Neutrophil (primary cell): ENCODE results near the gene SLC30A3.
"Not testable (repeated sequence)": the region's sequence is repeated elsewhere in the genome, so short reads cannot be mapped to it uniquely, and the experiment has no call there.

Experiments
- H3K27ac ChIP-seq: fragments of 200-600 bp; sonication (generic); 2 replicates; pipeline ENCODE4 v1.5.1; 2016; ENCODE audit warnings: mild to moderate bottlenecking, moderate library complexity
- H3K27me3 ChIP-seq: fragments of 200-600 bp; sonication (generic); 2 replicates; pipeline ENCODE4 v1.6.0; 2016; ENCODE audit warnings: mild to moderate bottlenecking
- H3K36me3 ChIP-seq: fragments of 200-600 bp; sonication (generic); 2 replicates; pipeline ENCODE4 v1.5.1; 2017
- H3K4me1 ChIP-seq, 2 experiments: fragments of 200-600 bp in 1 of 2; sonication (generic) in 1 of 2; 1 replicate in 1 of 2; 2 replicates in 1 of 2; pipeline versions ENCODE4 v1.5.1 to v1.6.1; 2013 to 2016; ENCODE audit warnings: low read depth in 1 of 2, low read length in 1 of 2, mild to moderate bottlenecking in 1 of 2, moderate library complexity in 1 of 2; ENCODE audit not compliant: control insufficient read depth in 1 of 2, insufficient read depth in 1 of 2
- H3K4me3 ChIP-seq, 2 experiments: fragments of 200-600 bp in 1 of 2; sonication (generic) in 1 of 2; 1 replicate in 1 of 2; 2 replicates in 1 of 2; pipeline ENCODE4 v1.5.1; 2013 to 2016; ENCODE audit warnings: low read depth in 1 of 2, low read length in 1 of 2, mild to moderate bottlenecking in 1 of 2, moderate library complexity in 1 of 2
- H3K9me3 ChIP-seq: fragments of 200-600 bp; sonication (generic); 2 replicates; pipeline ENCODE4 v1.5.1; 2016
- TF ChIP-seq, protein P1 (sequence below): fragments of 200-600 bp; sonication (generic); IDR thresholded peaks from 2 replicates; pipeline ENCODE4 v1.5.1; 2016; ENCODE audit warnings: antibody characterized with exemption

Gene SLC30A3

DNA sequence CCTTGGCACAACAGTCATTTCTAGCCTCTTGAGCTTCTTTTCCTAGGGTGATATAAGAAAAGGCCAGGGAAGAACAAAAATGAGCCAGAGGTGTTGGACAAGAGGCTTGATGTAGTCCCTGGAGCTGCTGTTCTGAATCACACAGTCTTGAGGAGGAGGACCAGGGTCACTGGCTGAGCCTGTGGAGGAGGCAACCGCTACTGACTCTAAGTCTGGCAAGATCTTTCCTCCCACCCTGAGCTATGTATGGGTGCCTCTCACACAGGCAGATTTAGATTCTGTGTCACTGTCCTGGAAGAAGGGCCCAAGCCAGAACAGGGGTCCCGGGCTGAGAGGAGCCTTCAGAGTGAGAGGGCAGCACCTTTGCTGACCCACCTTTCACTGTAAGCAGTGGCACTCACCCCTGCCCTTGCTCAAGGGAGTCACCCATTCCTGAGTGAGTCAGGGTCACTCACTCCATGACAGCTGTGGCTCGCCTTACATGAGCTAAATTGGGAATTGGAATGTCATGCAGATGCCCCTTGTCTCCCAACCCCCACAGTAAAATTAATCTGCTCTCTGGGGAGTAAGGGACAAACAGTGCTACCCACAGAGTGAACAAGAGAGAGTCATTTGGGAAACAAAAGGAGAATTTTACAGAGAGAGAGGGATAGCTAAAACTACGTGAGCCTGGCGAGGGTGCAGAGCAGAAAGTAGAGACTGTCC is 19.2 kb upstream of the SLC30A3 start, which contains the start of gene TRIM54:
TSS of gene TRIM54 (plus strand) at position 575 of the 705 bp plus-strand sequence. CDS start 303 bp downstream, outside the sequence.
- Histone ChIP-seq H3K9me3 (no peaks in the 10 kb centered on the region), H3K27me3 (peaks cover 27% of the 10 kb centered on the region), H3K4me1 (no peaks in the 10 kb centered on the region), H3K4me3 (no peak within 1 kb of the TSS), H3K27ac (no peak within 1 kb of the TSS), H3K36me3 (no peaks in the 10 kb centered on the region)
- TF ChIP-seq, protein P1, sequence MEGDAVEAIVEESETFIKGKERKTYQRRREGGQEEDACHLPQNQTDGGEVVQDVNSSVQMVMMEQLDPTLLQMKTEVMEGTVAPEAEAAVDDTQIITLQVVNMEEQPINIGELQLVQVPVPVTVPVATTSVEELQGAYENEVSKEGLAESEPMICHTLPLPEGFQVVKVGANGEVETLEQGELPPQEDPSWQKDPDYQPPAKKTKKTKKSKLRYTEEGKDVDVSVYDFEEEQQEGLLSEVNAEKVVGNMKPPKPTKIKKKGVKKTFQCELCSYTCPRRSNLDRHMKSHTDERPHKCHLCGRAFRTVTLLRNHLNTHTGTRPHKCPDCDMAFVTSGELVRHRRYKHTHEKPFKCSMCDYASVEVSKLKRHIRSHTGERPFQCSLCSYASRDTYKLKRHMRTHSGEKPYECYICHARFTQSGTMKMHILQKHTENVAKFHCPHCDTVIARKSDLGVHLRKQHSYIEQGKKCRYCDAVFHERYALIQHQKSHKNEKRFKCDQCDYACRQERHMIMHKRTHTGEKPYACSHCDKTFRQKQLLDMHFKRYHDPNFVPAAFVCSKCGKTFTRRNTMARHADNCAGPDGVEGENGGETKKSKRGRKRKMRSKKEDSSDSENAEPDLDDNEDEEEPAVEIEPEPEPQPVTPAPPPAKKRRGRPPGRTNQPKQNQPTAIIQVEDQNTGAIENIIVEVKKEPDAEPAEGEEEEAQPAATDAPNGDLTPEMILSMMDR: no peak

DNA sequence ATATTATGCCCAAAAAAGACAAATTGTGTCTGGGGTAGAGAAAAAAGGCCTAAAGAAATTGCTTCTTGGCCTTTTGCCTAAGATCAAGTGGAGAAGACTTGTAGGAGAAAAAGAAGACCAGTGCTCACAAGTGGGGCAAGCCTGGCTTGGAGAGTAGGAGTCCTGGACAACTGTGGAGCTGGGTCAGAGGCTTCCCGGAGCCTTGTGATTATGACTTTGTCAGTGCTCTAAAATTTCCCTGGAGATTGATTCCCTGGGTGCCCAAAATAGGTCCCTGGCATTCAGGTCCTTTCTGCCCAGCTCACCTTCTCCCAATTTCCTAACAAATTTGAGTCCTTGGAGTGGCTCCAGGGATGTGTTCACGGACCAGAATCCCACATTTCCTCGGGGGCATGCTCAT is 18.6 kb upstream of the SLC30A3 start:
- Histone ChIP-seq H3K27ac (no peak overlapping the region), H3K4me3 (no peak overlapping the region), H3K36me3 (no peaks in the 10 kb centered on the region), H3K4me1 (no peaks in the 10 kb centered on the region), H3K27me3 (peaks cover 29% of the 10 kb centered on the region), H3K9me3 (no peaks in the 10 kb centered on the region)
- TF ChIP-seq, protein P1: no peak

DNA sequence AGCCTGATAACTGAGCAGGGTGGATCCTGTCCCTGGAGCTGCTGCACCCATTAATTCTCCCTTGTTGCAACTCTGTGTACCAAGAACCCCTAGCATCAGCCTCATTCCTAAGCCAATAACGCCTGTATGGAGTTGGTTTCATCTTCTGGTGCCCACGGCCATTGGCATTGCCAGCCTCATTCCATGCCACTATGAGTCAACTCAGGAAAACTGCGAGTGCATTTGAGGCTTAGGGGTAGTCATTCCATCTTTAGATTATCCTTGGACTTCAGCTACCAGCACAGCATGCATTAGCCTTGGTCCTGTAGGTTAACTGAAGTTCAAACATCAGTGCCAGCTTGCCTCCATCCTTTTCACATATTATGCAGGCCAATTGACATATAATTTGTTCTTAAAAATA is 18.0 kb upstream of the SLC30A3 start:
- H3K27ac ChIP-seq: no peak overlapping the region
- TF ChIP-seq, protein P1: no peak
- H3K4me3 ChIP-seq: no peak overlapping the region
- H3K27me3 ChIP-seq: peaks cover 29% of the 10 kb centered on the region
- no peaks in the 10 kb centered on the region for H3K36me3 ChIP-seq
- no peaks in the 10 kb centered on the region for H3K9me3 ChIP-seq
- no peaks in the 10 kb centered on the region for H3K4me1 ChIP-seq

DNA sequence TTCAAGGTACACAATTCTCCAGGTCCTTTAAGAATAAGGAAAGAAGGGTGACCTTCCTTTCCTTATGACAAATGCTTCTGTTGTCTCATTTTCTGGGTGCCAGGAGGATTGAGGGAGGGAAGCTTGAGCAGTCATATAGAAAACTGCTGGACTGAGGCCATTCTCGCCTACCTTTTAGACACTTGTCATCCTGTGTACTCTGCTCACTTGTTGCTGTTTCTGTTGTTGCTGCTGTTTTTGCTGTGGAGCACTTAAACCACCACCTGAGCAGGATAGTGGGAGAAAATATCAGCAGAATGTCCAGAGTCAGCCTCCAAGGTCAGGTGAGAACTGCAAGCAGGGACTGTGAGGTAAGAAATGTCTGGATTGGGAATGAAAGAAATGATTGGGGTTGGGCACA is 15.2 kb upstream of the SLC30A3 start:
- peaks cover 29% of the 10 kb centered on the region for H3K27me3 ChIP-seq
- H3K36me3 ChIP-seq: no peaks in the 10 kb centered on the region
- H3K4me3 ChIP-seq: no peak overlapping the region
- TF ChIP-seq, protein P1: no peak
- no peak overlapping the region for H3K27ac ChIP-seq
- no peaks in the 10 kb centered on the region for H3K4me1 ChIP-seq
- no peaks in the 10 kb centered on the region for H3K9me3 ChIP-seq

DNA sequence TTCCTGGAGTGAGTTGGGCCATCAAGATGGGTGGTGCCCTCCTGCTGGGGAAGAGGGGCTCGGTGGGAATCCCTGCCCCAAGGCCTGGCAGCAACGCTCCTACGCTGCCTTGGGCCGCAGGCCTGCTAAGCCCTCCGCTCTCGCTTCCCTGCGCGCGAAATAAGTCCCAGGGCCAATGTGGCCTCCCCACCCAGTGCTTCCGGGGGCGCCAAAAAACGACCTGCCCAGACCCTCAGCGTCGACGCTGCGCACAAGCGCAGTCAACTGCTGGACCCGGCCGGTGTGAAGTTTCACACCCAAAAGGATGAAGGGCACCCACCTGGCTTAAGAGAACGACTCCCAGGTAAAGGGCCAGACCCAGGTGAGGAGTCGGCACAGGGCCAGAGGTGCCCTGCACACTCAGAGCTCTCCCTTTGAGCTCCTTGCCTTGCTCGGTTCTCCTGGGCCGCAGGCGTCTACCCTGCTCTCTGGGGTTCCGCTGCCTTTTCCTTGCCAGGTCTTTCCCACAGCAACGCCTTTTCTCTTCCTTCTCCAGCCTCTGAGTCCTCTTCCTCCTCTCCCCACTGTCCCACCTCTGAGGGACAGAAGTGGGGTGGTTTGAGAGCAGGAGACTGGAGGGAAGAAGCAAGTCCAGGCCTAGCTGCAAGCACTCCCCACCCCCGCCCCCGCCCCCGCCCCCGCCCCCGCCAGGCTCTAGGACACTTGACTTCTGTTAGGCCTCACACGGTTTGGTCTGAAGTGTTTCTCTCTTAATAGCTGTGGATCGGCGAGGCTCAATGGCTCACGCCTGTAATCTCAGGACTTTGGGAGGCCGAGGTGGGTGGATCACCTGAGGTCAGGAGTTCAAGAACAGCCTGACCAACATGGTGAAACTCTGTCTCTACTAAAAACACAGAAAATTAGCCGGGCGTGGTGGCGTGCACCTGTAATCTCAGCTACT is 12.6 kb upstream of the SLC30A3 start, which contains the start of gene DNAJC5G:
TSS of gene DNAJC5G (plus strand) at position 223 of the 940 bp plus-strand sequence. CDS start 1,296 bp downstream, outside the sequence.
- Histone ChIP-seq H3K4me3 (no peak within 1 kb of the TSS), H3K27ac (no peak within 1 kb of the TSS), H3K9me3 (no peaks in the 10 kb centered on the region), H3K36me3 (no peaks in the 10 kb centered on the region), H3K27me3 (peaks cover 30% of the 10 kb centered on the region), H3K4me1 (no peaks in the 10 kb centered on the region)
- TF ChIP-seq, protein P1: no peak

DNA sequence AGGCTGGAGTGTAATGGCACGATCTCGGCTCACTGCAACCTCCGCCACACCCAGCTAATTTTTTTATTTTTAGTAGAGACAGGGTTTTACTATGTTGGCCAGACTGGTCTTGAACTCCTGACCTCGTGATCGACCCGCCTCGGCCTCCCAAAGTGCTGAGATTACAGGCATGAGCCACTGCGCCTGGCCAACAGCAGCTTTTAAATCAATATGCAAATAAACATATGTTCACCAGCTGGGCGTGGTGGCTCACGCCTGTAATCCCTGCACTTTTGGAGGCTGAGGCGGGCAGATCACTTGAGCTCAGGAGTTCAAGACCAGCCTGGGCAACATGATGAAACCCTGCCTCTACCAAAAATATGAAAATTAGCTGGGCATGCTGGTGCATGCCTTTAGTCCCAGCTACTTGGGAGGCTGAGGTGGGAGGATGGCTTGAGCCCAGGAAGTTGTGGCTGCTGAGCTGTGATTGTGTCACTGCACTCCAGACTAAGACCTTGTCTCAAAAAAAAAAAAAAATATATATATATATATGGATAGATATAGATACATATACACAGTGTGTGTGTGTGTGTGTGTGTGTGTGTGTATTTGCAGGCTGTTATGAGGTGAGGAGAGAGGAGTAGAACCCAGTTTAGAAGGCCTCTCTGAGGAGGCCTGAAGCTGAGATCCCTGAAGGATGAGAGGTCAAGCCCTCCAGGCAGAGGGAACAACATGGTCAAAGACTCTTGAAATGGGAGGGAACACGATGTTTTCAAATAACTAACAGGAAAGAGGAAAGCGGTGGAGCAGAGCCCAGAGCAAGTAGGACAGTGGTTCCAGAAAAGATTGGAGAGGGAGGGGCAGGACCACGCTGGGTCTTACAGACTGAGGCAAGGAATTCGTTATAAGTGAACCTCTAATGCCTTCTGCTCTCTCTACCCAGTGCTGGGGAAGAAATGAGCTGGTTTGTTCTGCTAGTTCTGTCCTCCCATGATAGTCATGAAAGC is 10.0 kb upstream of the SLC30A3 start:
- not testable (repeated sequence) for H3K27ac ChIP-seq, H3K9me3 ChIP-seq
- H3K27me3 ChIP-seq: peaks cover 52% of the 10 kb centered on the region

More for the DNA sequence above, 10.0 kb upstream of the SLC30A3 start:
- not testable (repeated sequence) for H3K36me3 ChIP-seq, H3K4me3 ChIP-seq, H3K4me1 ChIP-seq
